ENCODE data around the gene CCDC12. TPM values are rescaled to one million over a fixed set of nuclear protein-coding genes. Genes with fewer than 3 reads are reported as not detected.

The CCDC12 gene
- total RNA-seq, 2 experiments from 2014 or later, result 57.0 to 59.1 TPM

DNA sequence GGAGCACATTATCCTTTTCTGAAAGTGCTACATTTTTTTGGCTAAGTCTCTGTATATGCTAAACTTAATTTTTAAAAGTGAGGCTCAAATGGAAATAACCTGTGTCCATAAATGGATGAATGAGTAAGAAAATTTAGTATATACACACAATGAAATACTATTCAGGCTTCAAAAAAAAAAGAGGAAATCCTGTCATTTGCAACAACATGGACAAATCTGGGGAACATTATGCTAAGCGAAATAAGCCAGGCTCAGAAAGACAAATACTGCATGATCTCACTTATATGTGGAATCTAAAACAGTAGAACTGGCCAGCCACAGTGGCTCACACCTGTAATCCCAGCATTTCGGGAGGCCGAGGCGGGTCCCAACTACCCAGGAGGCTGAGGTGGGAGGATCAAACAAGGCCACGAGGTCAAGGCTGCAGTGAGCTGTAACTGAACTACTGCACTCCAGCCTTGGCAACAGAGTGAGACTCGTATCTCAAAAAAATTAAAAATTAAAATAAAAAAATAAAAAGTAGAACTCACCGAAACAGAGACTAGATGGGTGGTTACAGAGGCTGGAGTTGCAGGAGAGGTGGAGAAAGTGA, 25.8 kb downstream of the CCDC12 start:
- POLR2A ChIA-PET, result no interaction called here
- CTCF ChIA-PET, result no interaction called here

DNA sequence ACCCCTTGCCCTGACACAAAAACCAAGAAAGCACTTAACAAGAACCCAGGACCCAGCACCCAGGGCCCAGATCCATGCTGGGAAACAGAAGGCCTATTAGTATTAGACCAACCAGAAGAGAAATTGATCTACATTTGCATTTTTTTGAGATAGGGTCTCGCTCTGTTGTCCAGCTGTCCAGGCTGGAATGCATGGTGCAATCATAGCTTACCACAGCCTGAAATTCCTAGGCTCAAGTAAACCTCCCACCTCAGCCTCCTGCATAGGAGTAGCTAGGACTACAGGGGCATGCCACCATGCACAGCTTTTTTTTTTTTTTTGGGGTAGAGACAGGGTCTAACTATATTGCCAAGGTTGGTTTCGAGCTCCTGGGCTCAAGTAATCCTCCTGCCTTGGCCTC, 26.4 kb downstream of the CCDC12 start:
- POLR2A ChIA-PET, result no interaction called here
- CTCF ChIA-PET, result interaction anchor here (0.7 to 1.7 kb wide), 2 partner anchors 27 to 75 kb away, joined by 3 to 5 read pairs; no protein-coding TSS in a partner anchor

DNA sequence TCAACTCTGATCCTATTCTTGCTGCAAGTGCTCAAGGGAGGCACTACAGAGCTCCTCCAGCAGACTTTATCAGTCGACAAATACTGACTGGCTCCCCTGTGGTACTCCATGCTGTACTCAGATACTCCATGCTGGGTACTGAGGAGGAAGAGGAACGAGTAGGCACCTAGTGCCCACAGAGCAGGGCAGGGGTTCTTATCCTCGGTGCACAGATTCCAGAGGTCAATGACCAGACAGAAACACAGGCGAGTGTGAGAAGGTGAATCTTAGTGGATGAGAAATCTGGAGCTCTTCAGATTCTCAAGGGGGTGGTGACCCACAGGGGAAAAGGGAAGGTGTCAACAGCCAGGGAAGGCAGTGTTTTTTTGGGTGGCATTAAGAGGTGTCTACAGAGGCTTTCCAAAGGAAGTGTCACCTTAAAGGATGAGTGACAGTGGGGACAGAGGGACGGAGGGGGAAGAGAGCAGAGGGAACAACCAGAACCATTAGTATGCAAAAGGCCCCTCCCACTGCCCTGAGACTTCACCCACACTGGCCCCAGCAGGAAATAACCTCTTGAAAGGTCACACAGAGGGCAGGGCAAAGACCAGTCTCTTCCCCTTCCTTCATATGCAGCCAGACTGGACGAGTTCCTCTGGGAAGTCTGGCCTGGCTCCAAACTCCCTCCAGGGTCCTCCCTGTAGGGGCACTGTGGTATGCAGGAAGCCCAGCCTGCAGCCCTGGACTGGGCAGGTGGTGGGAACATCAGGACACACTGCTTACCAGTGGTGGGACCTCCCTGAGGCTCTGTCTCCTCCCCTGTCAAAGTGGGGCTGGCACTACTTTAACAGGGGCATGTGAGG, 27.5 kb downstream of the CCDC12 start:
- ChIA-PET POLR2A (no interaction called here), CTCF (interaction anchor here (0.7 to 1.7 kb wide), 2 partner anchors 26 to 76 kb away, joined by 3 to 5 read pairs; no protein-coding TSS in a partner anchor)

DNA sequence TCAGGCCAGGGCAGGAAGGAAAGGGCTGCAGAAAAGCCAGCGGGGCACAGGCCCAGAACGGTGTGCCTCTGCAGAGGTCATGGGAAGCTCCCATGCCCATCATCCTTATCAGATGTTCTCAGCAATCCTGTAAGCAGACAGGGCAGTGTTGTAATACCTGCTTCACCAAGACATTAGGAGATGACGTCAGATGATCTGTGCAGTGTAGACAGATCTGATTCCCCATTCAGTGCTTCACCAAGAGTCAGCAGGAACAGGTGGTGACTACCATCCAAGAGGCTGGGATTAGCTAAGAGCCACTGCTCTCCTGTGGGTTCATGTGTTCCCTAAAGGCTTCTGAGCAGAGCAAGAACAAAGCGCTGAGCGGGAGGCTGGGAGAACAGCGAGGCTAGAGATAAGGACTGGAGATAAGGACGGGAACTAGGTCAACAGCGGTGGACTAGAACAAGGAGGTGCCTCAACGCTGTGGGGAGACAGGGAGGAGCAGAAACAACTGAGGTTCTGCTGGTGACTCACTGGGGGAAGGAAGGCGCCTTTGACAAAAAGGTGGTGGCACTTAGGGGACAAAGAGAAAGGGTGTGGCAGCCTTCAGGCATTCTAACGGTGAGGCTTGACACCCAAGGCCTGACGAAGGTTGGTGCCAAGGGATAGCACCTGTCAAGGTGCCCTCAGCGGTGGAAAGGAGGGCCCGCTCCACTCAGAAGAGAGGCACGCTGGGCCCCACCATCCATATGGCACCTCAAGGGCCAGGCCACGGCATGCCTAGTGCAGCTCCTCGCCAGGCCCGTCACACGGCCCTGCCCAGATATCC, 28.4 kb downstream of the CCDC12 start:
- ChIA-PET POLR2A (interaction anchor here (0.6 to 1.4 kb wide), 3 partner anchors 11 to 31 kb away, joined by 4 to 9 read pairs (median 5); partner anchors contain the start of gene NBEAL2), CTCF (interaction anchor here (0.8 to 2.1 kb wide), 4 partner anchors 9 to 50 kb away, joined by 3 to 7 read pairs (median 4); no protein-coding TSS in a partner anchor)

DNA sequence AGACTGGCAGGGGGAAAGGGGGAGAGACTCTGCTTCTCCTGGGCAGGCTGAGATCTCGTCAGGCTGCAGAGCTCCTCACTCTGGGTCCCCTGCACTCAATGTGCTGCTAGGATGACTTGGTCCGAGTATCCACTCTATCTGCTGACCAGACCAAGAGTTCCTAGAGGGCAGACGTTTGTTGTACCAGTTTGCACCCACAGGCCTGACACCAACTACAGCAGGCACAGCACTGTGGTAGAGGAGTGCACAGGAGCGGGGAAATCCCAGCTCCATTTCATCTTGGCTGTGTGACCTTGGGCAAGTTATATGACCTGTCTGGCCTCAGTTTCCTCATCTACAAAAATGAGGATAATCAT, 29.0 kb downstream of the CCDC12 start:
- ChIA-PET POLR2A (interaction anchor here (0.6 to 1.4 kb wide), 3 partner anchors 12 to 1973 kb away, joined by 5 to 9 read pairs (median 5); partner anchors contain the start of gene NBEAL2), CTCF (interaction anchor here (0.8 to 2.1 kb wide), 5 partner anchors 9 to 51 kb away, joined by 3 to 7 read pairs (median 3); no protein-coding TSS in a partner anchor)

DNA sequence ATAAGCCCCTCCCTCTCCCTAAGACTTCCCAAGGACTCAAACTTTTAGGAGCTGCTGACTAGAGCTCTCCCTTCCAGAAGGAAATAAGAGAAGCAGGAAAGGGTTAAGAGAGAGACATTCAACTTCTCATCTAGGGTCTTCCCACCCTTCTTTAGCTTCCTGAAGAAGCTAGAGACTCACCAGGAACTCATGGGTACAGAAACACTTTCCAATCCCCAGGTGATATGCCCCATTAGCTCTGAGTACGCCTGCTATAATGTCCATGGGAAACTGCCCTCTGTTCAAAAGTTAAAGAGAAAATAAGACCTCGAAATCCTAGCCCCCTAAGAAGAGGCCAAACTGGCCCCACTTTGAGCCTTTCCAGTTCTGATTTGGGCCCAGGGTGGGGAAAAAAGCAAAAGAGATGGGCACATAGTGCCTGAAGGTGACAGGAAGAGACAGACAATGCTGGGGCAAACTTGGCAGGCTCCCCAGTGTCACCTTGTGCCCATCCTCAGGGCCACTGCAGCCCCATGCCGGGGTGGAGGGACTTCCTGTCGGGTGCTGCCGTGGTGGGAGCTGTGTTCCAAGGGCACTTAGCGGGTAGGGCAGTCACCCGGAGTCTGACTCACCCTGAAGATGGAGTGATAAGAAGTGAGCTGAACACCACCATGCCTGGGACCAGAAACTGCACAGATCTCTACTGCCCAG, 29.5 kb downstream of the CCDC12 start:
- POLR2A ChIA-PET, result interaction anchor here (0.6 to 1.4 kb wide), 3 partner anchors 12 to 1973 kb away, joined by 5 to 9 read pairs (median 5); partner anchors contain the start of gene NBEAL2
- CTCF ChIA-PET, result interaction anchor here (0.8 to 2.1 kb wide), 5 partner anchors 9 to 51 kb away, joined by 3 to 7 read pairs (median 3); no protein-coding TSS in a partner anchor

DNA sequence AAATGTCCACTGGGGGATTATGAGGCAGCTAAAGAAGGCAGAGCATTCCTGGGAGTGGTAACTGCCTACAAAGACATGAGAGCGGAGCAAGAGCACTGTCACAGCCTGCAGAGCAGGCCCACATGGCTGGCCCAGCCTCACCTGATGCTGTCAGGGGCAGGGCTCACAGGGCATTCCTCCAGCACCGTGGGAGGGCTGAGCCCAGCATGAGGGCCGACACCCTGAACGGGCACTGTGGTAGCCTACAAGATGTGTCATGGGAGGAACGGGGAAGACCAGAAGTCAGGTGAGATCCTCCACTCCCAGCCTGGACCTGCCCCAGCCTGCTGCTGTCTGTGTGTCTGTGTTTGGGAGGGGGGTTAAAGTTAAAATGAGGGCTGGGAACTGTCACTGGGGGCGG, 30.1 kb downstream of the CCDC12 start:
- ChIA-PET POLR2A (no interaction called here), CTCF (interaction anchor here (1.5 to 2.1 kb wide), 2 partner anchors 11 to 12 kb away, joined by 3 to 7 read pairs; no protein-coding TSS in a partner anchor)

DNA sequence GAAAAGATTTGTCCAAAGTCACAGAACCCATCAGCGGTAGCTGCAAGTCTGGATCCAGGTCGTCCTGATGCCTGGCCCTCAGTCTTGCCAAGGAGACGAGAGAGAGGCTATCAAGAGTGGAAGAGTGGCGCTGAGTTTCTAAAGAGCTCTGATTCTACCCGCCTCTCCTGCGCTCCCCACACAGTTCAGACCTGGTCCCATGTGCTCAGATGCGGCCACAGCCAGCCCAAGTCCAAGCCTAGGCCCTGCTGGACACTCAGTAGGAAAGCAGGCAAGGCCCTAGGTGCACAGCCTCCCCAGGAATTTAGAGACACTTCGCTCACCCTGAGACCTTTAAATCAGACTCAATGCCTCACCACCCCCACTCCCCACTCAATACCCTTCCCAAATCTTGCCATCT, 32.4 kb downstream of the CCDC12 start:
- ChIA-PET CTCF (no interaction called here), POLR2A (interaction anchor here (0.6 kb wide), 1 partner anchor 32 kb away, joined by 11 read pairs; no protein-coding TSS in a partner anchor)

DNA sequence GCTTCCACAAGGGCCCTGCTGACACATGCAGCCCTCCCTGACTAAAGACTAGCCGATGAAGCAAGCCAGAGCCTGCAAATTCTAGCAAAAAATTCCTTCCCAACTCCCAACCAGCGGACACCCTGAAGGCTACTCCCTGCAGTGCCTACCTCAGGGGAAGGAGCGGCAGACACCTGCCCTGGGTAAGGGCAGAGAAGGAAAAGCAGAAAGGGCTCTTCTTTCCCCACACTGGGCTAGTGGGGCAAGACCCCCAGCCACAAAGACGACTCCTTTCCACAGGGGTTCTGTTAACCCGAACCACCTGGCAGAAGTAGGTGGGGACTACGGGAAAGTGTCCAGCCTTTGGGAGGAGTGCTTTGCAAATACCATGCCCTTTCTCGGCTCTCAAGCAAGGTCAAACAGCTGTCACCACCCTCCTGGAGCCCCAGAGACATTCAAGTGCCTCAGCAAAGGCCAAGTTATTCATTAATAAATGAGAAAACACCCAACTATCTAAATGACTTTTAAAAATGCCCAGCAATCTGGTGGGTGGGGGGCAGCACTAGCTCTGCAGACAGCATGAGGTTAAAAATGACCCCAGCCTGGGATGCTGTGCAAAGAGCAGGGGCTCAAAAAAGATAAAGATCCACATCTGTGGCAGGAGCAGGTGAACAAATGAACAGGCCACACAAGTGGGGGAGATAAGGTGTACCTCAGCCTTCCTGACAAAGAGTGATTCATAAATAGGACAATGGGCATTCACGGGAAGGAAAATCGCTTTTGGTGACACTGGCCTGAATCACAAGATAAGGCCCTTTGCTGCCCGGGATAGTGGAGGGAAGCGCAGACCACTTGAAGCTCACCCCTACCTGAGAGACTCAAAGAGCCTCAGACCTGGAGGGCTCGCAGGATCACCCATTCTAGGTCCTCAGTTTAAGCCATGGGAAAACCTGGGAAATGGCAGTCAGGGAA, 33.0 kb downstream of the CCDC12 start:
- ChIA-PET CTCF (no interaction called here), POLR2A (interaction anchor here (0.6 kb wide), 1 partner anchor 32 kb away, joined by 11 read pairs; no protein-coding TSS in a partner anchor)

DNA sequence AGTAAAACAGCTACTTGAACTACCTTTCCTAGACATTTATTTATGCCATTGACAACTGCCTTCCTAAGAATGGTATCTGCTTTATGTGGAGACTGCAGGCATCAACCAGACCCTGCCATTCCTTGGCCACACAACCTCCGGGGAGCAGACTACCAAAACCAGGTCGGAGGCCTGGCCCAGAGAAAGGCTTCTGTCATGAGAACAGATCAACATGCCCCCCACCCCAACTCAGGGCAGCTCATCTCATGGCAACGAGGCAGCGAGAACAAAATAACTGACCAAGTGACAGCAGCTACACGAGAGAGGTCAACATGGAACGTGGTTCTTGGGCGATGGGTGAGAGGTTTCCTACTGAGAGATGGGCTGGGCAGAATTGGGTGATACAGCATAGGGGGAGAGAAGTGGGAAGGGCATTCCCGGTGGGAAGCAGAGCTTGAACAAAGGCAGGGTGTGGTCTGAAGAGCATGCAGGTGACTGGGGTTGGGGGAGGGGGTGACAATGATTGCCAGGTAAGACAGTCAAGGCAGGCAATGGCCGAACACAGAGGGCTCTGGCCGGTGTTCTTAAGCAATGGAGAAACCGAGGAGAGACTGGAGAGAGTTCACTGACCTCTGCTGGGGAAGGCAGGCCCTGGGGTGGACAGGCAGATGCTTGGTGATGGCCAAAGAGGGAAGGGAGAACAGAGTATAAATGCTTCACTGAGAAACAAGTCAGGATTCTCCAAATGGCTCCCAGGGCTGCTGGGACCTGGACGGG, 33.9 kb downstream of the CCDC12 start:
- ChIA-PET POLR2A (no interaction called here), CTCF (no interaction called here)

DNA sequence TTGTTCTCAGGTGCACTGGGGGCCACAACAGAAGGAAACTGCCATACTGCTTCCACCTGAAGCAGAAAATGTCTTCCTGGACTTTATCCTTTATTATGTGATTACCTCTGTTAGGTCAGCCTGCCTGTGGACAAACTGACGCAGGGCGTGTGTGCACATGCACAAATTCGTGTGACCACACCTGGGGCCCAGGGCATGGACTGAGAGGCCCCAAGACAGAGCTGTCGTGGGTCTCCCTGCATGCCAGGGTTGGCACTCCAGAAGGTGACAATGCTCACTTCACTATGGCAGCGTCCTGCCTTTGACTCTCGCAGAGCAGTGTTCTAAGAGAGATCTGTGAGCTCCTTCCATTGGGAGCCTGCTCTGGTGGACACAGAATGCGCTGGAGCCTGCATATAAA, 34.5 kb downstream of the CCDC12 start:
- POLR2A ChIA-PET, result no interaction called here
- CTCF ChIA-PET, result no interaction called here

DNA sequence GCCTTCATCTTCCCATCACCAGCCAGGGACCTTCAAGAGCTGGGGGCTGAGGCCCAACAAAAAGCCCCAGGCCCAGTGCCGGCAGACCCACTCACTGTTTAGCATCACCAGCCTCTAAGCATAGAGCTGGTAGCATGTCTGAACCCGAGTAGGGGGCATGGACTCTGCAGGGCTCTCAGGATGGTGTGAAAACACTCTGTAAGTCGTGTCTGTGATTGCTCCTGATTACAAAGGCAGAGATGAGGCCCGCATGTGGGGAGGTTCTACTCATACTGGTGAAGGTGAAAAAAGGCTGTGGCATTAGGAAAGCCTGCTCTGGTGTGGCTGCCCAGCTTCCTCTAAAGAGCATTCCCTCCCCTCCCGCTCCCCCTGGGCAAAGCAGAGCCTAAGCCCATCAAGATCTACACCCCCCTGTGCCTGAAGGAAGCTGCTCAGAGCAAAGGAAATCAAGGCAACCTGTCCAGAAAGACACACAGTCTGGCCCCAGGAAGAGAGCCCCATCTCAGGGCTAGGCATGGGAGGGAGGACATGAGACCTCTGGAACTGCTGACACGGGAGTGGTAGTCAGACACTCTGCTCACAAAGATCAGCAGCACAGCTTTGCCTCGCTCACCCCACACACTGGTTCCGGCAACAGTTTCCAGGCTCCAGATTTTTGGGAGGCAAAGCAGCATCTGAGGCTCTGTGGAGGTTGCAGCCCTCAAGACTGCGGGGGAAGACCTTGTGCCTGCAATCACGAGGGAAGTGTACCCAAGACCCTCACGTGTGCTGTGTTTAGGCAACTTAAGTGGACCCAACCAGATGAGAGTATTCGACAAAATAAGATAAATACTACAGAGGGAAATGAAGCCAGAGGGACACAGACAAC, 36.7 kb downstream of the CCDC12 start:
- CTCF ChIA-PET, result interaction anchor here (1.0 kb wide), 1 partner anchor 10 kb away, joined by 4 read pairs; no protein-coding TSS in a partner anchor
- POLR2A ChIA-PET, result no interaction called here

DNA sequence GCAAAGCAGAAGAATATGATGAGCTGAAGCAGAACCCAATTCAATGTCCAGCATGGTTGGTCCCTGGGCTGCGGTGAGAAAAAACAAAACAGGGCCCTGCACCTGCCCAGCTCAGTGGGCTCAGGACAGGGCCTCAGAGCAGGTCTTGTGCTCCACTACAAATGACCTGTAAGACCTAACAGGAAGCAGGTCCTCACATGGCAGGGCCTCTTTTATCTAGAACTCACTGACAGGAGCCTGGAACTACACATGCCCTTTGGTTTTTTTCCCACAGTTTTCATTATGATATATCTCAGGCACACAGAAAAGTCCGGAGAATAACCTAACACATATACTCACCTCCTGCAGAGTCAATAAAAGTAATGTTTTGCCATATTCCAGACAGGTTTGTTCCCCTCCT, 38.4 kb downstream of the CCDC12 start:
- ChIA-PET POLR2A (interaction anchor here (0.7 kb wide), 1 partner anchor 10 kb away, joined by 4 read pairs; no protein-coding TSS in a partner anchor), CTCF (interaction anchor here (1.0 to 1.4 kb wide), 2 partner anchors 9 to 10 kb away, joined by 3 read pairs; no protein-coding TSS in a partner anchor)

DNA sequence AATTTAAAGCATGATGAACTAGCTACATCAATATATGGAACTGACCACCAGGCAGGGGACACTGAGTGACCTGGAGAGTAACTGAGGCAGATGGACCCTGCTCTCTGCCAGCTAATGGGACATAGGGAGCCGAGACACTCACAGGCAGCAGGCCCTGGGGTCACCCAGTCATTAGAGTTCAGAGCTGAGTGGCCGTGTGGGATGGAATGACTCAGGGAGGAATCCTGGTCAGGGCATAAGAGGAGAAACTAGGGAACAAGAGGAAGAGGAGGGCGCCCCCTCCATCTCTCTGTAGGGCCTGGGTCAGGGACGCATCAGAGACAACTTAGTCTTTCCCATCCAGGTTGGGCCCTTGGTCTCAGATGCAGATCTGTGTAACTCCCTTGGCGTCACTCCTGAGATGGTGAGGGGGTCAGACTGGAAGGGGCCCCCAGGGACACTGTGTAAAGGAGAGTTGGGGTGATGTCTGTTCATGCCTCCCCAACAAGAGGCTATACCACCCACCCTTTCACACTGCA, 39.8 kb downstream of the CCDC12 start:
- POLR2A ChIA-PET, result no interaction called here
- CTCF ChIA-PET, result no interaction called here

DNA sequence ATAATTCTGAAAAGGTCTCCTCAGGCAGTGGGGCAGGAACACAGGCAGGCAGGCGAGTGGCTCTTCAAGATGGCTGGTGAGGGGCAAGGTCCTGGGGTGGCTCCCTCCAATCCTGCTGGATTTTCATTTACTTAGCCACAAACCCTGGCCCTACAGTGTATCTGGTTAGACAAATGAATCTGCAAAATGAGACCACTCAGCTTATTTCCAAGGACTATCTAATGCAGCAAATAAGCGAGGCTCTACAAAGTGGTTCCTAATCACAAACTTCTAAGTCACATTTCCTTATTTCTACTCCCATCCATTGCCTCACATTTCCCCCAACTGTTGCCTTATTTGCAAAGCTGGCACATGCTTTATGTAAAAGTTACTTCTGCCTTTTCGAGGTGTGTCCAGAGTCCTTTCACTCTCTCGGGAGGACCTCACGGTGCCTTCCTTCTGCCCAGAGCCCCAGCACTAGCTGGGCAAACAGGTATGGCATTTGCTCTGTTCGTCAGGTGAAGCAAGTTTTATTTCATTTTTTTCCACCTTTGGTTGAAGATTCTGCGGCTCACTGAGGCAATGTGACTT, 40.5 kb downstream of the CCDC12 start:
- CTCF ChIA-PET, result no interaction called here
- POLR2A ChIA-PET, result no interaction called here
